HepG2 (cell line): ENCODE results near the gene PMM2. TPM values are rescaled to one million over a fixed set of nuclear protein-coding genes. Genes with fewer than 3 reads are reported as not detected.

Experiments used
- ATAC-seq: fragments of 200-7000 bp; cut with Tn5 transposase; 3 replicates; pipeline ENCODE4 v1.9.1; 2020; ENCODE audit warnings: mild to moderate bottlenecking, moderate library complexity
- BruUV-seq: library from RNA; stranded (reverse); fragments of 400-500 nt; replicated peaks from 2 replicates; lab custom pipeline; 2021; lab: Mats Ljungman, UMichigan
- CTCF ChIA-PET: fragments of 300-600 bp; formaldehyde crosslinking; extraction: SDS; loops from one replicate; lab custom pipeline; 2021; ENCODE audit warnings: low total read pairs, inconsistent platforms, low intra/inter-chr PET ratio; lab: Yijun Ruan, JAX
- POLR2A ChIA-PET: fragments of 350-600 bp; sonication (Branson Sonifier 250); formaldehyde crosslinking; loops from one replicate; lab custom pipeline; 2020; ENCODE audit warnings: antibody characterized with exemption, inconsistent platforms; lab: Yijun Ruan, JAX
- DNase-seq: peaks from one replicate; pipeline ENCODE4 v3.0.0-alpha.2; 2015; ENCODE audit warnings: low spot score
- FAIRE-seq: peaks from 3 replicates; lab custom pipeline; 2011; peaks lifted over from hg19 to GRCh38; lab: Jason Lieb, UNC
- H2AFZ ChIP-seq: one replicate; pipeline ENCODE4 v1.6.1; 2011; ENCODE audit warnings: low read length, inconsistent platforms
- H3K27ac ChIP-seq: fragments of 300-600 bp; 3 replicates; pipeline ENCODE4 v1.8.0; 2011; ENCODE audit warnings: mixed run types, mild to moderate bottlenecking, mixed read lengths, low read length, inconsistent platforms; ENCODE audit not compliant: insufficient read depth; ENCODE audit errors: extremely low read length
- H3K27me3 ChIP-seq, 2 experiments: fragments of 200-600 bp in 1 of 2; 2 replicates in 1 of 2; 3 replicates in 1 of 2; pipeline versions ENCODE4 v1.6.0 to v1.8.0; 2011; ENCODE audit warnings: low read length in 2 of 2, mild to moderate bottlenecking in 2 of 2, moderate library complexity in 2 of 2, inconsistent platforms in 1 of 2; ENCODE audit not compliant: insufficient read depth in 2 of 2, control insufficient read depth in 1 of 2
- H3K36me3 ChIP-seq, 2 experiments: fragments of 200-600 bp in 1 of 2; replicated peaks in 1 of 2; 2 replicates in 1 of 2; 3 replicates in 1 of 2; pipeline versions ENCODE4 v1.5.1 to v1.8.0; 2011; ENCODE audit warnings: low read length in 2 of 2, inconsistent platforms in 1 of 2; ENCODE audit not compliant: insufficient read depth in 2 of 2, control insufficient read depth in 1 of 2
- H3K4me1 ChIP-seq: 2 replicates; pipeline ENCODE4 v1.5.1; 2012; ENCODE audit warnings: low read length, inconsistent platforms; ENCODE audit not compliant: insufficient read depth
- H3K4me2 ChIP-seq: 2 replicates; pipeline ENCODE4 v1.6.0; 2011; ENCODE audit warnings: low read depth, low read length, inconsistent platforms
- H3K4me3 ChIP-seq, 3 experiments: fragments of 200-600 bp in 1 of 3; sonication (generic), shearing (Covaris generic) in 1 of 3; replicated peaks in 1 of 3; 2 replicates each; pipeline ENCODE4 v1.5.1; 2011 to 2016; ENCODE audit warnings: low read length in 3 of 3, inconsistent platforms in 2 of 3, low read depth in 2 of 3, mild to moderate bottlenecking in 2 of 3, control low read depth in 1 of 3, mixed read lengths in 1 of 3; ENCODE audit not compliant: insufficient read depth in 1 of 3
- H3K79me2 ChIP-seq: one replicate; pipeline ENCODE4 v1.6.1; 2011; ENCODE audit warnings: low read length, inconsistent platforms; ENCODE audit not compliant: insufficient read depth
- H3K9ac ChIP-seq: 2 replicates; pipeline ENCODE4 v1.6.0; 2011; ENCODE audit warnings: mild to moderate bottlenecking, low read depth, low read length, inconsistent platforms; ENCODE audit not compliant: insufficient read depth
- H3K9me3 ChIP-seq: 2 replicates; pipeline ENCODE4 v1.5.1; 2012; ENCODE audit warnings: mild to moderate bottlenecking, low read length
- H4K20me1 ChIP-seq: 2 replicates; pipeline ENCODE4 v1.6.0; 2011; ENCODE audit warnings: inconsistent platforms, mild to moderate bottlenecking, low read length, moderate library complexity; ENCODE audit not compliant: insufficient read depth
- FOXC1 ChIP-seq: sonication (generic); formaldehyde crosslinking; IDR thresholded peaks from 2 replicates; pipeline ENCODE4 v1.8.0; 2022; ENCODE audit warnings: mild to moderate bottlenecking, missing genetic modification reagents, borderline replicate concordance
- FOXO1 ChIP-seq: sonication (generic); formaldehyde crosslinking; IDR thresholded peaks from 2 replicates; pipeline ENCODE4 v1.4.0; 2020; ENCODE audit warnings: missing genetic modification reagents
- HDAC2 ChIP-seq: sonication (generic); formaldehyde crosslinking; IDR thresholded peaks from 2 replicates; pipeline ENCODE4 v1.4.0; 2020; ENCODE audit warnings: missing genetic modification reagents
- HMG20A ChIP-seq: IDR thresholded peaks from 2 replicates; pipeline ENCODE4 v1.6.1; 2016; ENCODE audit warnings: borderline replicate concordance
- HNF4G ChIP-seq, 2 experiments: sonication (generic) in 1 of 2; formaldehyde crosslinking in 1 of 2; IDR thresholded peaks; 2 replicates each; pipeline versions ENCODE4 v1.4.0 to v1.6.1; 2011 to 2020; ENCODE audit warnings: borderline replicate concordance in 2 of 2, low read depth in 2 of 2, mild to moderate bottlenecking in 2 of 2, low read length in 1 of 2, missing genetic modification reagents in 1 of 2, moderate library complexity in 1 of 2
- IKZF4 ChIP-seq: sonication (generic); formaldehyde crosslinking; IDR thresholded peaks from 2 replicates; pipeline ENCODE4 v1.5.1; 2020; ENCODE audit warnings: borderline replicate concordance, mild to moderate bottlenecking, low read depth, missing genetic modification reagents; ENCODE audit errors: not compliant biosample characterization
- SP4 ChIP-seq: sonication (generic); formaldehyde crosslinking; IDR thresholded peaks from 2 replicates; pipeline ENCODE4 v1.8.1; 2023; ENCODE audit warnings: mild to moderate bottlenecking, missing genetic modification reagents
- ZMYM2 ChIP-seq: sonication (generic); formaldehyde crosslinking; IDR thresholded peaks from 2 replicates; pipeline ENCODE4 v1.8.0; 2022; ENCODE audit warnings: mild to moderate bottlenecking, missing genetic modification reagents
- ZNF331 ChIP-seq: sonication (generic); formaldehyde crosslinking; IDR thresholded peaks from 2 replicates; pipeline ENCODE4 v1.4.0; 2020; ENCODE audit warnings: missing genetic modification reagents
- ZNF430 ChIP-seq: sonication (generic); formaldehyde crosslinking; IDR thresholded peaks from 2 replicates; pipeline ENCODE4 v1.9.0; 2021; ENCODE audit warnings: mild to moderate bottlenecking, missing genetic modification reagents
- ZNF749 ChIP-seq: sonication (generic); formaldehyde crosslinking; IDR thresholded peaks from 2 replicates; pipeline ENCODE4 v1.8.0; 2022; ENCODE audit warnings: mild to moderate bottlenecking, missing genetic modification reagents, moderate library complexity, borderline replicate concordance
- WGBS: methylation state at CpG from one replicate; pipeline ENCODE4 v1.1.6; 2017; ENCODE audit warnings: low lambda C conversion rate; 5-methylcytosine and 5-hydroxymethylcytosine counted together
- in situ Hi-C: cut with HindIII; loops from 2 replicates; pipeline ENCODE4 v1.10.0; 2017; ENCODE audit warnings: low pct_unique_long_range_greater_than_20kb; ENCODE audit not compliant: extremely low pct_ligation_motif_present
- intact Hi-C: fragments of 100-400 bp; cut with micrococcal nuclease; formaldehyde crosslinking; loops from one replicate; pipeline ENCODE4 v1.10.0; 2022; ENCODE audit not compliant: unreplicated experiment
- polyA plus RNA-seq, 8 experiments: library from polyadenylated mRNA; depleted of rRNA in 3 of 8; stranded (reverse) in 7 of 8; unstranded in 1 of 8; fragments of >200 nt; fragmentation: Illumina TruSeq in 4 of 8; extraction: Trizol in 4 of 8; gene quantifications; 2 replicates each; pipeline versions ENCODE4 v1.2.1 to v1.2.3, GENCODE V29; 2011 to 2016; ENCODE audit warnings: low read depth in 4 of 8, missing spikeins in 1 of 8, mixed read lengths in 1 of 8; ENCODE audit not compliant: insufficient read depth in 1 of 8
- total RNA-seq, 5 experiments: library from RNA; depleted of rRNA; stranded (reverse); fragments of >200 nt; fragmentation: Illumina TruSeq; extraction: Trizol; gene quantifications; 2 replicates each; pipeline ENCODE4 v1.2.3, GENCODE V29; 2016; ENCODE audit warnings: low read depth in 1 of 5
- TF ChIP-seq, protein P1 (sequence below): IDR thresholded peaks from 2 replicates; pipeline ENCODE4 v1.6.1; 2012; ENCODE audit warnings: low read depth, low read length, improper control_type of control experiment
- TF ChIP-seq, protein P2 (sequence below): sonication (generic); formaldehyde crosslinking; IDR thresholded peaks from 2 replicates; pipeline ENCODE4 v1.4.0; 2020; ENCODE audit warnings: mild to moderate bottlenecking, missing genetic modification reagents

Gene PMM2
- total and polyA plus RNA-seq, 2 of the 13 experiments (the other 11 are each of a cell fraction or from before 2014, with no cell fraction given) = 52.2 to 93.7 TPM

DNA sequence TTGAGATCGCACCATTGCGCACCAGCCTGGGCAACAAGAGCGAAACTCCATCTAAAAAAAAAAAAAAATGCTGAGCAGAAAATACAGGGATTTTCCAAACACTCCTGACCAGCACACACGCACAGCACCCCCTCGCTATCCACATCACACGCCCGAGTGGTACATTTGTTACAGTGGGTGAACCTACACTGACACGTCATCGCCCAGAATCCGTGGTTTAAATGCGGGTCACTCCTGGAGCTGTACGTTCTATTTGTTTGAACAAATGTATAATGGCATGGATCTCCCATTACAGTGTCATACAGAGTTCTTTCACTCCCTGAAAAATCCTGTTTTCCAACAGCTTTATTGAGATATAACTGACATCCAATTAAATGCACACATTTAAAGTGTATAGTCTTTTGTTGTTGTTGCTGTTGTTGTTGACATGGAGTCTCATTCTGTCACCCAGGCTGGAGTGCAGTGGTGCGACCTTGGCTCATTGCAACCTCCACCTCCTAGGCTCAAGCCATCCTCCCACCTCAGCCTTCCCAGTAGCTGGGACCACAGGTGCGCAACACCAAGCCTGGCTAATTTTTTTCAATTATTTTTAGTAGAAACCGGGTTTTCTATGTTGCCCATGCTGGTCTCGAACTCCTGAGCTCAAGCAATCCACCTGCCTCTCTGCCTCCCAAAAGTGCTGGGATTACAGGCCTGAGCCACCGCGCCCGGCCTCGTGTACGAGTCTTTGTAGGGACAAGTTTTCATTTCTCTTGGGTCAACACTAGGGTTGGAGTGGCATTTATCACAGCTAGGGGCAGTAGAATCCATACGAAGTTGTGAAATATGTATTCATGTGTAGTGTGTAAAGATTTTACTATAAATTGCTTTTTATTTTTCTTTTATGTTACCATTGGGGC, 75.6 kb downstream of the PMM2 start:
- no peak overlapping the region for H3K27ac ChIP-seq
- H3K27me3 ChIP-seq = peaks cover 0 to 5% of the 10 kb centered on the region in 2 experiments; a peak in 2 of 5 replicates
- no peak for FAIRE-seq
- no peak overlapping the region; a peak in 1 of 6 replicates for H3K4me3 ChIP-seq
- POLR2A ChIA-PET = interaction anchor here (1.8 to 10.4 kb wide), 5 partner anchors 9 to 218 kb away, joined by 5 to 235 read pairs (median 9); partner anchors contain the start of genes HAPSTR1 and LITAFD
- no peaks in the 10 kb centered on the region for H4K20me1 ChIP-seq
- CTCF ChIA-PET = interaction anchor here (0.6 to 1.2 kb wide), 4 partner anchors 10 to 238 kb away, joined by 3 to 7 read pairs (median 4); no protein-coding TSS in a partner anchor
- no TSS peak for BruUV-seq
- in situ Hi-C loops (no loop called here), intact Hi-C loops (no loop called here)
- no peak overlapping the region for H3K9ac ChIP-seq
- H3K9me3 ChIP-seq = no peaks in the 10 kb centered on the region
- peak overlapping the region; percentile 16; the same call in 1 of the 2 replicates for H3K4me2 ChIP-seq
- peaks cover 3% of the 10 kb centered on the region for H3K79me2 ChIP-seq
- peak; percentile 8; the same call in 1 of the 3 replicates for ATAC-seq
- peak; percentile 67 for DNase-seq
- no peak overlapping the region for H2AFZ ChIP-seq
- H3K36me3 ChIP-seq = no peaks in the 10 kb centered on the region
- peaks cover 69% of the 10 kb centered on the region for H3K4me1 ChIP-seq
- WGBS = 56% methylated on average over 22 of the region's 22 CpGs
- TF ChIP-seq HDAC2 (peak; percentile 53), IKZF4 (peak; percentile 46), HMG20A (CRISPR knock-in tag) (peak; percentile 31; the same call in 1 of the 2 replicates), FOXC1 (0 out of 2 replicates have a peak, but pooled peaks have one; percentile 41), ZNF430 (CRISPR knock-in tag) (0 out of 2 replicates have a peak, but pooled peaks have one; percentile 29), HNF4G (IDR thresholded peaks at IDR 0.05; ENCODE audit: borderline replicate concordance, low read depth, low read length) (no peak), HNF4G (CRISPR knock-in tag; IDR thresholded peaks at IDR 0.05; ENCODE audit: borderline replicate concordance, low read depth) (0 out of 2 replicates have a peak, but pooled peaks have one; percentile 33), FOXO1 (CRISPR knock-in tag) (peak; percentile 20; the same call in 1 of the 2 replicates), SP4 (no peak), ZNF749 (CRISPR knock-in tag) (0 out of 2 replicates have a peak, but pooled peaks have one; percentile 2), ZNF331 (CRISPR knock-in tag) (0 out of 2 replicates have a peak, but pooled peaks have one; percentile 38), ZMYM2 (CRISPR knock-in tag) (peak; percentile 66; the same call in 1 of the 2 replicates)
- TF ChIP-seq, protein P1, sequence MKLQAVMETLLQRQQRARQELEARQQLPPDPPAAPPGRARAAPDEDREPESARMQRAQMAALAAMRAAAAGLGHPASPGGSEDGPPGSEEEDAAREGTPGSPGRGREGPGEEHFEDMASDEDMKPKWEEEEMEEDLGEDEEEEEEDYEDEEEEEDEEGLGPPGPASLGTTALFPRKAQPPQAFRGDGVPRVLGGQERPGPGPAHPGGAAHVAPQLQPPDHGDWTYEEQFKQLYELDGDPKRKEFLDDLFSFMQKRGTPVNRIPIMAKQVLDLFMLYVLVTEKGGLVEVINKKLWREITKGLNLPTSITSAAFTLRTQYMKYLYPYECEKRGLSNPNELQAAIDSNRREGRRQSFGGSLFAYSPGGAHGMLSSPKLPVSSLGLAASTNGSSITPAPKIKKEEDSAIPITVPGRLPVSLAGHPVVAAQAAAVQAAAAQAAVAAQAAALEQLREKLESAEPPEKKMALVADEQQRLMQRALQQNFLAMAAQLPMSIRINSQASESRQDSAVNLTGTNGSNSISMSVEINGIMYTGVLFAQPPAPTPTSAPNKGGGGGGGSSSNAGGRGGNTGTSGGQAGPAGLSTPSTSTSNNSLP = peak; percentile 81
- TF ChIP-seq, protein P2, sequence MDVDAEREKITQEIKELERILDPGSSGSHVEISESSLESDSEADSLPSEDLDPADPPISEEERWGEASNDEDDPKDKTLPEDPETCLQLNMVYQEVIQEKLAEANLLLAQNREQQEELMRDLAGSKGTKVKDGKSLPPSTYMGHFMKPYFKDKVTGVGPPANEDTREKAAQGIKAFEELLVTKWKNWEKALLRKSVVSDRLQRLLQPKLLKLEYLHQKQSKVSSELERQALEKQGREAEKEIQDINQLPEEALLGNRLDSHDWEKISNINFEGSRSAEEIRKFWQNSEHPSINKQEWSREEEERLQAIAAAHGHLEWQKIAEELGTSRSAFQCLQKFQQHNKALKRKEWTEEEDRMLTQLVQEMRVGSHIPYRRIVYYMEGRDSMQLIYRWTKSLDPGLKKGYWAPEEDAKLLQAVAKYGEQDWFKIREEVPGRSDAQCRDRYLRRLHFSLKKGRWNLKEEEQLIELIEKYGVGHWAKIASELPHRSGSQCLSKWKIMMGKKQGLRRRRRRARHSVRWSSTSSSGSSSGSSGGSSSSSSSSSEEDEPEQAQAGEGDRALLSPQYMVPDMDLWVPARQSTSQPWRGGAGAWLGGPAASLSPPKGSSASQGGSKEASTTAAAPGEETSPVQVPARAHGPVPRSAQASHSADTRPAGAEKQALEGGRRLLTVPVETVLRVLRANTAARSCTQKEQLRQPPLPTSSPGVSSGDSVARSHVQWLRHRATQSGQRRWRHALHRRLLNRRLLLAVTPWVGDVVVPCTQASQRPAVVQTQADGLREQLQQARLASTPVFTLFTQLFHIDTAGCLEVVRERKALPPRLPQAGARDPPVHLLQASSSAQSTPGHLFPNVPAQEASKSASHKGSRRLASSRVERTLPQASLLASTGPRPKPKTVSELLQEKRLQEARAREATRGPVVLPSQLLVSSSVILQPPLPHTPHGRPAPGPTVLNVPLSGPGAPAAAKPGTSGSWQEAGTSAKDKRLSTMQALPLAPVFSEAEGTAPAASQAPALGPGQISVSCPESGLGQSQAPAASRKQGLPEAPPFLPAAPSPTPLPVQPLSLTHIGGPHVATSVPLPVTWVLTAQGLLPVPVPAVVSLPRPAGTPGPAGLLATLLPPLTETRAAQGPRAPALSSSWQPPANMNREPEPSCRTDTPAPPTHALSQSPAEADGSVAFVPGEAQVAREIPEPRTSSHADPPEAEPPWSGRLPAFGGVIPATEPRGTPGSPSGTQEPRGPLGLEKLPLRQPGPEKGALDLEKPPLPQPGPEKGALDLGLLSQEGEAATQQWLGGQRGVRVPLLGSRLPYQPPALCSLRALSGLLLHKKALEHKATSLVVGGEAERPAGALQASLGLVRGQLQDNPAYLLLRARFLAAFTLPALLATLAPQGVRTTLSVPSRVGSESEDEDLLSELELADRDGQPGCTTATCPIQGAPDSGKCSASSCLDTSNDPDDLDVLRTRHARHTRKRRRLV = no peak
